Liver (tissue), 3 donors: ENCODE measurements around the gene ABL1.

ENCODE experiments used
- ATF3 ChIP-seq: IDR thresholded peaks from 2 replicates; pipeline ENCODE4 v1.6.1; 2016; ENCODE audit warnings: antibody characterized with exemption
- CTCF ChIP-seq: fragments of 150-350 bp; IDR thresholded peaks from 2 replicates; pipeline ENCODE4 v1.5.1; 2017; ENCODE audit warnings: improper control_type of control experiment, low read depth, low read length; ENCODE audit not compliant: missing input control
- MAX ChIP-seq: IDR thresholded peaks from 2 replicates; pipeline ENCODE4 v1.6.1; 2016; ENCODE audit warnings: antibody characterized with exemption
- RAD21 ChIP-seq, 2 donors: IDR thresholded peaks; 2 replicates each; pipeline ENCODE4 v1.6.1; 2016; ENCODE audit warnings: antibody characterized with exemption in 2 of 2, mild to moderate bottlenecking in 2 of 2
- ZBTB33 ChIP-seq: IDR thresholded peaks from 2 replicates; pipeline ENCODE4 v1.6.1; 2016; ENCODE audit warnings: antibody characterized with exemption
- donor health status: healthy.
- donor health status: healthy.

- TF ChIP-seq MAX (no peak), CTCF (no peak), ZBTB33 (no peak), RAD21 (IDR thresholded peaks at IDR 0.05) (no peak), ATF3 (no peak)
Measured at GRCh38 chr9:130918826-130919558, 83.9 kb downstream of the ABL1 start.
